Measurements from ENCODE around the gene TRAM2. TPM values are rescaled to one million over a fixed set of nuclear protein-coding genes. Genes with fewer than 3 reads are reported as not detected.

Gene TRAM2
- total RNA-seq, 4 donors from 2014 or later = 3.8 to 33.2 (median 17.6) TPM

- TF ChIP-seq POLR2A (IDR thresholded peaks at IDR 0.05) (no peak), CTCF (IDR thresholded peaks at IDR 0.05) (no peak)
- Histone ChIP-seq H3K27me3 (no peaks in the 10 kb centered on the region), H3K4me1 (no peaks in the 10 kb centered on the region), H3K9me3 (no peaks in the 10 kb centered on the region), H3K36me3 (no peaks in the 10 kb centered on the region), H3K27ac (no peak overlapping the region), H3K4me3 (no peak overlapping the region)
- intact Hi-C loops (cut with DNase I; ENCODE audit: low total_unique reads) = no loop called here
- no peak for DNase-seq
Observed at GRCh38 chr6:52536424-52536916, 40.4 kb downstream of the TRAM2 start.

GRCh38 chr6:52535711-52536423 lies 41.0 kb downstream of the TRAM2 start:
- H3K27ac ChIP-seq = no peak overlapping the region
- H3K4me3 ChIP-seq = no peak overlapping the region
- H3K4me1 ChIP-seq = no peaks in the 10 kb centered on the region
- no peak for TF ChIP-seq POLR2A (IDR thresholded peaks at IDR 0.05)
- no peak for TF ChIP-seq CTCF (IDR thresholded peaks at IDR 0.05)
- intact Hi-C loops (cut with DNase I; ENCODE audit: low total_unique reads) = no loop called here
- no peak for DNase-seq
- H3K9me3 ChIP-seq = no peaks in the 10 kb centered on the region
- no peaks in the 10 kb centered on the region for H3K27me3 ChIP-seq
- no peaks in the 10 kb centered on the region for H3K36me3 ChIP-seq

GRCh38 chr6:52534966-52535390 lies 41.9 kb downstream of the TRAM2 start:
- no peaks in the 10 kb centered on the region for H3K27me3 ChIP-seq
- H3K36me3 ChIP-seq = no peaks in the 10 kb centered on the region
- intact Hi-C loops (cut with DNase I; ENCODE audit: low total_unique reads) = no loop called here
- no peak overlapping the region for H3K27ac ChIP-seq
- H3K4me1 ChIP-seq = no peaks in the 10 kb centered on the region
- TF ChIP-seq POLR2A (IDR thresholded peaks at IDR 0.05) = no peak
- no peak overlapping the region for H3K4me3 ChIP-seq
- no peak for DNase-seq
- H3K9me3 ChIP-seq = no peaks in the 10 kb centered on the region

GRCh38 chr6:52534363-52534762 lies 42.5 kb downstream of the TRAM2 start:
- H3K27me3 ChIP-seq = no peaks in the 10 kb centered on the region
- intact Hi-C loops (cut with DNase I; ENCODE audit: low total_unique reads) = no loop called here
- no peak for DNase-seq
- no peak overlapping the region for H3K27ac ChIP-seq
- no peaks in the 10 kb centered on the region for H3K9me3 ChIP-seq
- H3K4me1 ChIP-seq = no peaks in the 10 kb centered on the region
- no peak overlapping the region for H3K4me3 ChIP-seq
- H3K36me3 ChIP-seq = no peaks in the 10 kb centered on the region
- TF ChIP-seq CTCF (IDR thresholded peaks at IDR 0.05) = no peak
- TF ChIP-seq POLR2A (IDR thresholded peaks at IDR 0.05) = no peak

GRCh38 chr6:52533491-52533890 lies 43.4 kb downstream of the TRAM2 start:
- intact Hi-C loops (cut with DNase I; ENCODE audit: low total_unique reads) = no loop called here
- no peaks in the 10 kb centered on the region for H3K9me3 ChIP-seq
- no peak overlapping the region for H3K27ac ChIP-seq
- H3K4me1 ChIP-seq = no peaks in the 10 kb centered on the region
- no peak overlapping the region for H3K4me3 ChIP-seq
- DNase-seq = no peak
- H3K27me3 ChIP-seq = no peaks in the 10 kb centered on the region
- no peak for TF ChIP-seq POLR2A (IDR thresholded peaks at IDR 0.05)
- no peak for TF ChIP-seq CTCF (IDR thresholded peaks at IDR 0.05)
- no peaks in the 10 kb centered on the region for H3K36me3 ChIP-seq
